ENCODE results near the gene DISC1. TPM values are rescaled to one million over a fixed set of nuclear protein-coding genes. Genes with fewer than 3 reads are reported as not detected.
"Not testable (repeated sequence)": the region's sequence is repeated elsewhere in the genome, so short reads cannot be mapped to it uniquely, and the experiment has no call there.

Gene DISC1
- total RNA-seq, 2 experiments from 2014 or later, result 3.5 to 5.0 TPM

DNA sequence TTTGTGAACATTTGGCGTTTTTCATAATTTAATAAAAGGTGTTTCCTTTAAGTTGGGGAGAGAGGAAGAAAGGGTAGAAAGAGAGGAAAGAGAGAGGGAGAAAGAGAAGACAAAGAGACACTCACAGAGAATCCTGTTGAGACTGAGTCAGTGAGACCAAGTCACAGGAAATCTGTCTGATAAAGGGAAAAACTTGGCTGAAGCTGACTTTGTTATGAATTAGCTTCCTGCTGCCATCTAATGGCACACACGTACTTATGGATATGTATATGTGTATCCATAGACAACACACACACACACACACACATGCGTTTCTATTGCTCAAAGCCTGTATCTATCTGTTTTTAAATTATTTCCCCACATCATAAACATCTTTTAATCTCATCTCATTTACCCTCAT is 42.5 kb upstream of the DISC1 start:
- TF ChIP-seq, protein P1, sequence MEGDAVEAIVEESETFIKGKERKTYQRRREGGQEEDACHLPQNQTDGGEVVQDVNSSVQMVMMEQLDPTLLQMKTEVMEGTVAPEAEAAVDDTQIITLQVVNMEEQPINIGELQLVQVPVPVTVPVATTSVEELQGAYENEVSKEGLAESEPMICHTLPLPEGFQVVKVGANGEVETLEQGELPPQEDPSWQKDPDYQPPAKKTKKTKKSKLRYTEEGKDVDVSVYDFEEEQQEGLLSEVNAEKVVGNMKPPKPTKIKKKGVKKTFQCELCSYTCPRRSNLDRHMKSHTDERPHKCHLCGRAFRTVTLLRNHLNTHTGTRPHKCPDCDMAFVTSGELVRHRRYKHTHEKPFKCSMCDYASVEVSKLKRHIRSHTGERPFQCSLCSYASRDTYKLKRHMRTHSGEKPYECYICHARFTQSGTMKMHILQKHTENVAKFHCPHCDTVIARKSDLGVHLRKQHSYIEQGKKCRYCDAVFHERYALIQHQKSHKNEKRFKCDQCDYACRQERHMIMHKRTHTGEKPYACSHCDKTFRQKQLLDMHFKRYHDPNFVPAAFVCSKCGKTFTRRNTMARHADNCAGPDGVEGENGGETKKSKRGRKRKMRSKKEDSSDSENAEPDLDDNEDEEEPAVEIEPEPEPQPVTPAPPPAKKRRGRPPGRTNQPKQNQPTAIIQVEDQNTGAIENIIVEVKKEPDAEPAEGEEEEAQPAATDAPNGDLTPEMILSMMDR (IDR thresholded peaks at IDR 0.05), result no peak
- ChIA-PET POLR2A (no interaction called here), CTCF (interaction anchor here (0.9 kb wide), 2 partner anchors 245 to 269 kb away, joined by 3 to 4 read pairs; partner anchors contain the start of gene SPRTN)
- intact Hi-C loops (cut with micrococcal nuclease), result no loop called here
- Mint-ChIP-seq H3K4me3 (no peak overlapping the region), H3K27me3 (no peaks in the 10 kb centered on the region), H3K36me3 (ENCODE audit: low read depth) (no peaks in the 10 kb centered on the region), H3K9me3 (no peaks in the 10 kb centered on the region), H3K4me1 (ENCODE audit: low read depth) (no peaks in the 10 kb centered on the region), H3K27ac (no peak overlapping the region)
- DNase-seq (peak; percentile 6), ATAC-seq (no peak)

DNA sequence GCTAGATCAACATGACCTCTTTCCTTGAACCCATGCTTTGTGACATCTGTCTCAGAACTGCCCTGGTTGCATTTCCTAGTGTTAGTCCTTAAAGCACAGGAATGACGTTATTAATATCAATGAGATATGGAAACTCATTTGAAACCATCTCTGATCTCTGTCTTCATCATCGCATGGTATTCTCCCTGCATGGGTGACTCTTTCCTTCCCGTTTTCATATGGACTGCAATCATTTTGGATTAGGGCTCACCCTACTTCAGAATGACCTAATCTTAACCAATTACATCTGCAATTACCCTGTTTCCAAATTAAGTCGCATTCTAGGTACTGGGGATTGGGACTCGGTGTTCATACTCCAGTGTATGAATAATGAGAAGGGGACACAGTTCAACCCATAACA is 41.7 kb upstream of the DISC1 start:
- Mint-ChIP-seq H3K27me3 (no peaks in the 10 kb centered on the region), H3K9me3 (no peaks in the 10 kb centered on the region), H3K36me3 (ENCODE audit: low read depth) (no peaks in the 10 kb centered on the region), H3K27ac (no peak overlapping the region), H3K4me1 (ENCODE audit: low read depth) (no peaks in the 10 kb centered on the region), H3K4me3 (no peak overlapping the region)
- no peak for DNase-seq
- TF ChIP-seq, protein P1 (IDR thresholded peaks at IDR 0.05), result no peak
- intact Hi-C loops (cut with micrococcal nuclease), result no loop called here
- ATAC-seq, result no peak
- CTCF ChIA-PET, result interaction anchor here (0.9 kb wide), 2 partner anchors 246 to 270 kb away, joined by 3 to 4 read pairs; partner anchors contain the start of gene SPRTN
- POLR2A ChIA-PET, result no interaction called here

DNA sequence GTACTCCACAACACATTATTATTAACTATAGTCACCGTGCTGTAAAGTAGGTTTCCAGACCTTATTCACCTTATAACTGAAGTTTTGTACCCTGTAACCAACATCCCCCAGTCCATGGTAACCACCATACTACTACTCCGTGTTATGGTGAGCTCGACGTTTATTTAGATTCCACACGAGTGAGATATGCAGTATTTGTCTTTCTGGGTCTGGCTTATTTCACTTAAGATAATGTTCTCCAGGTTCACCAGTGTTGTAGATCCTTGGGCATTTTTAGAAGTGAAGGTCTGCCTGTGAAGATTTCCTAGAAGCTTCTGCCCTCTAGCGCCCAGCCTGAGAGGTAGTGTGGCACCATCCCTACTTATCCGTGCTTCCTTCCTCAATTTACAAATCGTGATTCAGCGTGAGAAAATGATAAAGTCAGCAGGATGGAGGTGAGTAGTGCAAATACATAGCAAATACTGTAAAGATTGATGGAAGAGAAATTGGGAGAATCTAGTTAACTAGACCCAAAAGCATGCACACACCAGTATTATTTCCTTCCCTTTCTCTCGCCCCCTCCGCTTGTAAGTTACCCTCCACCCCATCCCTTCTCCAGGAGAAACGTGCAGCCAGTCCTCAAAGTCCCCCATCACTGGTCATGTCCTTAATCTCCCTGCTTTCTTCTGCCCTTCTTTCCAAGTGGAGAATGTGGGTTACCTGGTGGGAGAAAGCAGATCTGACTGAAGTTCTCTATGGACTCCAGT is 36.0 kb upstream of the DISC1 start:
- CTCF ChIA-PET, result interaction anchor here (1.0 to 2.5 kb wide), 12 partner anchors 10 to 275 kb away, joined by 3 to 11 read pairs (median 5); no protein-coding TSS in a partner anchor

DNA sequence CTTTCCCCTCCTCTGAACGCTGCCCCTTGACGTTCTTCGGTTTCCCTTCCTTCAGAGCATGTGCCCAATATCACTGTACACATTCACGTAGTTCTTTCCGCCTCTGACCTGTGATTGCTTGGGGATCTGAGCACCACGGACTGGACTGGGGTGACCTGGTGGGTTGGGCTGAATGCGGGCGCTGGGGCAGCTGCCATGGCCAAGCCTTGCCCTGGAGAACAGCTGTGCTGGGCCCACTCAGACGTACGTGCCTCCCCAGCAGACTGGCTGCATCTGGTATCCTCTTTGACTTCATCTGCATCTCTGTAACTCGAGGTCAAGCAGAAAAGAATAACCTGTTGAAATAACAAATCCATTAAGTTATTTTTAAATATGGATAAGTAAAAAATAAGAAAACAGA is 35.1 kb upstream of the DISC1 start:
- Mint-ChIP-seq H3K4me3 (no peak overlapping the region), H3K9me3 (no peaks in the 10 kb centered on the region), H3K36me3 (ENCODE audit: low read depth) (no peaks in the 10 kb centered on the region), H3K4me1 (ENCODE audit: low read depth) (peaks cover 10% of the 10 kb centered on the region), H3K27me3 (no peaks in the 10 kb centered on the region), H3K27ac (no peak overlapping the region)
- intact Hi-C loops (cut with micrococcal nuclease), result no loop called here
- no peak for ATAC-seq
- ChIA-PET POLR2A (no interaction called here), CTCF (interaction anchor here (1.8 to 2.5 kb wide), 4 partner anchors 12 to 276 kb away, joined by 4 to 11 read pairs (median 4); no protein-coding TSS in a partner anchor)
- TF ChIP-seq, protein P1 (IDR thresholded peaks at IDR 0.05), result no peak
- DNase-seq, result no peak

More for the DNA sequence above, 36.0 kb upstream of the DISC1 start:
- peaks cover 4% of the 10 kb centered on the region for H3K4me1 Mint-ChIP-seq (ENCODE audit: low read depth)
- POLR2A ChIA-PET, result no interaction called here
- TF ChIP-seq, protein P1 (IDR thresholded peaks at IDR 0.05), result peak; percentile 68
- no peaks in the 10 kb centered on the region for H3K27me3 Mint-ChIP-seq
- ATAC-seq (peak; percentile 75), DNase-seq (peak; percentile 60)
- H3K4me3 Mint-ChIP-seq, result no peak overlapping the region
- no peaks in the 10 kb centered on the region for H3K36me3 Mint-ChIP-seq (ENCODE audit: low read depth)
- no peaks in the 10 kb centered on the region for H3K9me3 Mint-ChIP-seq
- intact Hi-C loops (cut with micrococcal nuclease), result no loop called here
- H3K27ac Mint-ChIP-seq, result no peak overlapping the region

DNA sequence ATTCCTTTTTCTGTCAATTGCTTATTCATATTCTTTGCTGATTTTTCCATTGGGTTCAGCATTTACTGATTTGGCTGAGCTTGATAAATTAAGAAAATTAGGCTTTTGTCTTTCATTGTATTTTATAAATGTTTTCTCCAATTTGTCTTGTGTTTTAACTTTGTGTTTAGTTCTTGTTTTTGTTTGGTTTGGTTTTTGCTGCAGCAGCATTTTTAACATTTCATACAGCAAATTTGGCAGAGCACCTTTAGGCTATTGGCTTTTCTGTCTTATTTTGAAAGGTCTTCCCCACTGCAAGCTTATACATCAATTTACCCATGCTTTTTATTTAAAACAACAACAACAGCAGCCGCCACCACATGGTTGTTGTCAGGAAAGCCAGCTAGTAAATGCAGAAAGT is 33.8 kb upstream of the DISC1 start:
- no peak for ATAC-seq
- intact Hi-C loops (cut with micrococcal nuclease), result no loop called here
- Mint-ChIP-seq H3K4me3 (no peak overlapping the region), H3K27me3 (no peaks in the 10 kb centered on the region), H3K9me3 (no peaks in the 10 kb centered on the region), H3K36me3 (ENCODE audit: low read depth) (no peaks in the 10 kb centered on the region), H3K4me1 (ENCODE audit: low read depth) (peaks cover 10% of the 10 kb centered on the region), H3K27ac (no peak overlapping the region)
- ChIA-PET POLR2A (no interaction called here), CTCF (interaction anchor here (0.6 to 1.2 kb wide), 2 partner anchors 182 to 277 kb away, joined by 3 to 4 read pairs; no protein-coding TSS in a partner anchor)
- no peak for DNase-seq
- TF ChIP-seq, protein P1 (IDR thresholded peaks at IDR 0.05), result no peak

DNA sequence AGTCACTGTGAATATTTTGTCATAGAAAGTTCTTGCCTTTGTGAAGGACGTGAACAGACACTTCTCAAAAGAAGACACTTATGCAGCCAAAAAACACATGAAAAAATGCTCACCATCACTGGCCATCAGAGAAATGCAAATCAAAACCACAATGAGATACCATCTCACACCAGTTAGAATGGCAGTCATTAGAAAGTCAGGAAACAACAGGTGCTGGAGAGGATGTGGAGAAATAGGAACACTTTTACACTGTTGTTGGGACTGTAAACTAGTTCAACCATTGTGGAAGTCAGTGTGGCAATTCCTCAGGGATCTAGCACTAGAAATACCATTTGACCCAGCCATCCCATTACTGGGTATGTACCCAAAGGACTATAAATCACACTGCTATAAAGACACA is 33.3 kb upstream of the DISC1 start:
- H3K4me1 Mint-ChIP-seq (ENCODE audit: low read depth); H3K36me3 Mint-ChIP-seq (ENCODE audit: low read depth); POLR2A ChIA-PET; H3K27me3 Mint-ChIP-seq; DNase-seq; H3K4me3 Mint-ChIP-seq; H3K9me3 Mint-ChIP-seq; ATAC-seq; H3K27ac Mint-ChIP-seq; intact Hi-C loops (cut with micrococcal nuclease): not testable (repeated sequence)
- CTCF ChIA-PET, result interaction anchor here (0.6 to 1.2 kb wide), 2 partner anchors 183 to 277 kb away, joined by 3 to 4 read pairs; no protein-coding TSS in a partner anchor

Measured in activated CD8-positive, alpha-beta T cell treated with anti-CD3 and anti-CD28 coated beads for 36 hours (primary cell).